ENCODE data around the gene IQSEC1.

IQSEC1 gene

DNA sequence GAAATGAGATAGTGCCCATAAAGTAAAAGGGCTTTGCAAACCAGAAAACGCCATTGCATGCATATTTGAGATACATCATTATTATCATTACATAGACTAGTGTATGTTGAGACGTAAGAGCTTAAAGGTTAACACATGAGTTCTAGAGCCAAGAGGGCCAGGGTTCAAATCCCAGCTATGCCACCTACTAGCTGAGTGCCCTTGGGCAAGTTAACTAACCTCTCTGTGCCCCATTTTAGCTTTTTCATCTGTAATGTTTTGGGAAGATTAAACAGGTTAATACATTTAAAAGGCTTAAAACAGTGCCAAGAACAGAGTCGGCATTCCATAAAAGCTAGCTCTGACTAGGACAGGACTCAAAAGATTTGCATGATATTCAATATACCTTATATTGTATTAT is 22.8 kb downstream of the IQSEC1 start:
- no peak for DNase-seq (ENCODE audit: low read depth)
- no peak overlapping the region for H3K4me3 ChIP-seq (ENCODE audit: low read depth, low read length)
- TF ChIP-seq, protein P1, sequence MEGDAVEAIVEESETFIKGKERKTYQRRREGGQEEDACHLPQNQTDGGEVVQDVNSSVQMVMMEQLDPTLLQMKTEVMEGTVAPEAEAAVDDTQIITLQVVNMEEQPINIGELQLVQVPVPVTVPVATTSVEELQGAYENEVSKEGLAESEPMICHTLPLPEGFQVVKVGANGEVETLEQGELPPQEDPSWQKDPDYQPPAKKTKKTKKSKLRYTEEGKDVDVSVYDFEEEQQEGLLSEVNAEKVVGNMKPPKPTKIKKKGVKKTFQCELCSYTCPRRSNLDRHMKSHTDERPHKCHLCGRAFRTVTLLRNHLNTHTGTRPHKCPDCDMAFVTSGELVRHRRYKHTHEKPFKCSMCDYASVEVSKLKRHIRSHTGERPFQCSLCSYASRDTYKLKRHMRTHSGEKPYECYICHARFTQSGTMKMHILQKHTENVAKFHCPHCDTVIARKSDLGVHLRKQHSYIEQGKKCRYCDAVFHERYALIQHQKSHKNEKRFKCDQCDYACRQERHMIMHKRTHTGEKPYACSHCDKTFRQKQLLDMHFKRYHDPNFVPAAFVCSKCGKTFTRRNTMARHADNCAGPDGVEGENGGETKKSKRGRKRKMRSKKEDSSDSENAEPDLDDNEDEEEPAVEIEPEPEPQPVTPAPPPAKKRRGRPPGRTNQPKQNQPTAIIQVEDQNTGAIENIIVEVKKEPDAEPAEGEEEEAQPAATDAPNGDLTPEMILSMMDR (conservative IDR thresholded peaks at IDR 0.05; ENCODE audit: low read depth, low read length), result no peak

DNA sequence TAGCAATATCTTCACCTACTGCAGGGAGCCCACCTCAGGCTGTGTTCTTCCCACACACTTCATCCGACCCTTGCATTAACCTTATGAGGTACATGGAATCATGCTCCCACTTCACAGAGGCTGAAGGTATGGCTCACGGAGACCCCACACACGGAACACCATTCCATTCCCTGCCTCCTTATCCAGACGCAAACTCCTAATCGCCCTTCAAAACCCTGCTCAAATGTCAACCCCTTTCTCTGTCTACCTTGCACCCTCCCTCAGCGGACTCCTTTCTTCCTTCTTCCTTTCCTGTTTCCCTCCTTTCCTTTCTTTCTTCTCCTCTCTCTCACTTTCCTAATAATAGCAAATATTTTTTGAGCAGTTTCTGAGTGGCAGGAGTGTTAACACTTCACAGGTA is 23.8 kb downstream of the IQSEC1 start:
- no peak for DNase-seq (ENCODE audit: low read depth)
- H3K4me3 ChIP-seq (ENCODE audit: low read depth, low read length), result no peak overlapping the region
- TF ChIP-seq, protein P1 (conservative IDR thresholded peaks at IDR 0.05; ENCODE audit: low read depth, low read length), result no peak

DNA sequence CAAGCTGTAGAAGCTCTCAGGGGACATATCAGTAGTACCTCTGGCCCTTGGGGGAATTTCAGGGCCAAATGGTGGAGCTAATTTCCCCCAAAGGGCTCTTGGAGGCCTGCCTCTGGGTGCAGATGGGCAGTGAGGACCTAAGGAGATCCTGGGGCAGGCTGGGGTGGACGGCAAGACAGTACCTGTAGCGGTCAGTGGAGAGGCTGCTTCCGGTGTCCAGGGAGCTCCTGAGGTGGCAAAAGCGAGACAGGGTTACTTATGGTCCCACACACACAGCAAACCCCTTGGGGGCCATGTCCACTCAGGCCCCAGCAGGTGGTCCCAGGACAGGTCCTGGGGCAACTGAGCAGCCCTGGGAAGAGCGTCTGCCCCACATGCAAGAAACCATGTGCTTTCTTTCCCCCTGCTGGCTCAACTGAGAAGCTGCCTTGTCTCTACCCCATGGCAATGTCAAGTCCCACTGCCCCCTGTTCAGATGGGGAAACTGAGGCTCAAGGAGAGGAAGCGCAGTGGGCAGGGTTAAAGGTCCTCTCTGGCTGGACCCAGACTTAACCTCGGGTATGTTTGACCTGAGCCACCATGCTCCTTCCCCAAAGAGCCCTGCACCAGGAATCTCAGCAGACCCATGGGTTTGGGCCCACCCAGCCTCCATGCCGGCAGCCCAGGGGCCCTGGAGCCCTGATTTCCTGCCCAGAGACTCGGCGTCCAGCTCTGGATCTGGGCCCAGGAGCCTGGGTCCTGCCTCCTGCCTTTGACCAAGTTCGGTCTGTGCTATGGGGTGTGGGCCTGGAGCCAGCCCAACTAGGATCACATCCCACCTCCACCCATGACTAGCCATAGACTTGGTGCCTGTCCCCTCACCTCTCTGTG is 25.7 kb downstream of the IQSEC1 start:
- no peak overlapping the region for H3K4me3 ChIP-seq (ENCODE audit: low read depth, low read length)
- TF ChIP-seq, protein P1 (conservative IDR thresholded peaks at IDR 0.05; ENCODE audit: low read depth, low read length), result peak; percentile 38
- peak; percentile 10 for DNase-seq (ENCODE audit: low read depth)

DNA sequence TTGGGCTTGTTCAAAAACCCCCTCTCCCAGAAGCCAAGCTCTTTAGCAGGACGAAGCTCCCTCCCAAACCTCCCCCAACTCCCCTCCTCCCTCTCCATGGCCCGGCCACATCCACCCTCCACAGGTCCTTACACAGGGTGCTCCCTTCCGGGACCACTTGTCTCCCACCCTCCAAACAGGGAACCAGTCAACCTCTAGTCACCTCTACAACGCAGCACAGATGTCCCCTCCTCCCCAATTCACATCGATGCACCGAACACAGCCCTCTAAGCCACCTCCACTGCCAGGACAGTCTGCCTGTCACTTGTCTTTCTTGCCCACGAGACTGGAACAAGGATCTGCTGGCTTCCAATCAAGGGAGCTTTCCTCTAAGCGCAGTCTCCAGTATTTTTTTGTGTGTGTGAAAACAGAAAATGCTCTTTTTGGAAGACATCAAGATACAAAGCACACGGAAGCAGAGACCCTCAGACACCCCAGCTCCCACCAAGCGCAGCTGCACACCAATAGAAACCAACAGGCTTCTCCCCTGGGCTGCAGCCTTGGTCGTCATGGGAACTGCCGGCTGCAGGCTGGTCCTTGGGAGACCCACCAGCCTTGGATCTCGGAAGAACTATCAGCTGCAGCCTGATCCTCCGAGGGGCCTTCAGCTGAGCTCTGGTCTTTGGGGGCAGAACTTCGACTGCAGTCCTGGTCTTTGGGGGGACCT is 26.5 kb downstream of the IQSEC1 start:
- no peak for DNase-seq (ENCODE audit: low read depth)
- H3K4me3 ChIP-seq (ENCODE audit: low read depth, low read length), result no peak overlapping the region
- TF ChIP-seq, protein P1 (conservative IDR thresholded peaks at IDR 0.05; ENCODE audit: low read depth, low read length), result no peak

DNA sequence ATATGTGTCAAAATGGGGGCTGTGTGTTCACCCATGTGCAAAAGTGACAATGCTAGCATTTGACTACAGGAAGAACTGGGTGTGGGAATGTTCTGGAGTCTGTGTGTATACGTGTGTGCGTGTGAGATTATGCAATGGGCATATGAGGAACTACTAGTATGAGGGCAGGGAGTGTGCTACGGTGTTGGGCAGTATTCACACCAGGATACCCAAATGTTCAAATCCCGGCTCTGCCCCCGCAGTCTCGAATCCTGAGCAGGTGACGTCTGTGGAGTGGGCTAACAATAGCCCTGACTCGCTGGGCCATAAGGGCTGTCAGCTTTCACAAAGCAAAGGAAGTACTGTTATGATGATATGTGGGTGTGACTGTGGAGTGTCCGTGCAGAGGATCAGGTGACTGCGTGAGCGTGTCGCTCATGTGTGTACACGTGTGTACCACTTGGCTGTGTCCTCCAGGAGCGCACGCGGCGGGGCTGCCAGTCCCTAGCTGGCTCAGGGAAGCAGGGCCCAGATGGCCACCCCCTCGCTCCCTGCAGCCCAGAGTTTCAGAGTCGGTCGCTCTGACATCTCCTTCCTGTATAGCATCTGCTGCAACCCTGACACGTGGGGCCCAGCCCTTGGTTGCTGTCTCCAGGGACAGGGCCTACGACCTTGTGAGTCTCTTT is 27.2 kb downstream of the IQSEC1 start:
- TF ChIP-seq, protein P1 (conservative IDR thresholded peaks at IDR 0.05; ENCODE audit: low read depth, low read length), result no peak
- H3K4me3 ChIP-seq (ENCODE audit: low read depth, low read length), result no peak overlapping the region
- DNase-seq (ENCODE audit: low read depth), result no peak

DNA sequence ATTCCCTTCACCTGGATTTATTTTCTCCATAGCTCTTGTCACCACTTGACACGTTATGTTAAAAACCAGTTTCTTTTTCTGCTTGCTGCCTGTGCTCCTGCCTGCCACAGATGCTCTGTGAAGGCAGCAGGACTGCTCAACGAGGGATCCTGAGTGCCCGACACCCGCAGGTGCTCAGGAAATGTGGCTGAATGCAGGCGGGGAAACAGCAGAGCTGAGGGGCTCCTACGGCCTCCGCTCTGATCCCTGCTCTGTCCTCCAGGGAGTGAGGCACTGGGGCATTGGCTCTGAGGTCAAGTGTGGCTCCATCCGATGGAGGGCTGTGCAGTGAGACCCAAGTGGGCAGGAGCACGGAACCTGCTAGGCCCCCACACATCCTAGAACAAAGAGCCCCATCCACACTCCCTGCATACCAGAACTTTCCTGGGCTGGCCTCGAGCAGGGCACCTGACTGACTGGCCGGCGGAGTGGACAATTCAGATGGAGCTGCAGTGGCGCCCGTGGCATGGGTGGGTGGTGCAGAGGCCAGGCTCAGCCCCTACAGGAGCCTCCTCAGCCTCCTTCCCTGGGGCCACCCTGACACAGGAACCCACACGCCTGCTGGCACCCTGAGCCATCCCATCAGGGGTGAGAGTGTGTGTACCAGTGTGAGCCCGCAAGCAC is 27.9 kb downstream of the IQSEC1 start:
- TF ChIP-seq, protein P1 (conservative IDR thresholded peaks at IDR 0.05; ENCODE audit: low read depth, low read length), result no peak
- no peak for DNase-seq (ENCODE audit: low read depth)
- no peak overlapping the region for H3K4me3 ChIP-seq (ENCODE audit: low read depth, low read length)
